Cardiac muscle cell (in vitro differentiated cells and primary cell): ENCODE results near the gene ZNF626. TPM values are rescaled to one million over a fixed set of nuclear protein-coding genes. Genes with fewer than 3 reads are reported as not detected.

Source experiments
- DNase-seq, 2 donors: peaks; one replicate each; pipeline versions ENCODE4 v3.0.0 to v3.0.0-alpha.2; 2010 to 2017; ENCODE audit warnings: low read depth in 1 of 2, low spot score in 1 of 2
- H3K27ac ChIP-seq: fragments of 200-600 bp; sonication (generic); 2 replicates; pipeline ENCODE4 v1.5.1; 2016
- H3K27me3 ChIP-seq: fragments of 200-600 bp; sonication (generic); 2 replicates; pipeline ENCODE4 v1.6.0; 2016; ENCODE audit warnings: control low read depth
- H3K36me3 ChIP-seq: fragments of 200-600 bp; sonication (generic); 2 replicates; pipeline ENCODE4 v1.5.1; 2016; ENCODE audit warnings: control low read depth
- H3K4me1 ChIP-seq: fragments of 200-600 bp; sonication (generic); 2 replicates; pipeline ENCODE4 v1.8.1; 2017; ENCODE audit warnings: low read depth, mild to moderate bottlenecking, mixed run types
- H3K4me3 ChIP-seq: fragments of 200-600 bp; sonication (generic); 2 replicates; pipeline ENCODE4 v1.5.1; 2016; ENCODE audit warnings: mild to moderate bottlenecking
- H3K9me3 ChIP-seq: fragments of 200-600 bp; sonication (generic); 2 replicates; pipeline ENCODE4 v1.5.1; 2017; ENCODE audit warnings: low read depth, mild to moderate bottlenecking, control low read depth
- polyA plus RNA-seq: library from polyadenylated mRNA; unstranded; fragments of >200 nt; fragmentation: Nextera tagmentation; extraction: Ambion mirVana; gene quantifications from 2 replicates; pipeline ENCODE4 v1.2.1, GENCODE V29; 2016
- total RNA-seq: library from RNA; depleted of rRNA; stranded (reverse); fragments of >200 nt; gene quantifications from 2 replicates; pipeline ENCODE4 v1.2.3, GENCODE V29; 2016
- TF ChIP-seq, protein P1 (sequence below): IDR thresholded peaks from 2 replicates; pipeline ENCODE4 v1.5.1; 2012; ENCODE audit warnings: low read depth, mild to moderate bottlenecking, low read length

Gene ZNF626
- total and polyA plus RNA-seq, 2 experiments from 2014 or later: 14.1 to 17.6 TPM

DNA sequence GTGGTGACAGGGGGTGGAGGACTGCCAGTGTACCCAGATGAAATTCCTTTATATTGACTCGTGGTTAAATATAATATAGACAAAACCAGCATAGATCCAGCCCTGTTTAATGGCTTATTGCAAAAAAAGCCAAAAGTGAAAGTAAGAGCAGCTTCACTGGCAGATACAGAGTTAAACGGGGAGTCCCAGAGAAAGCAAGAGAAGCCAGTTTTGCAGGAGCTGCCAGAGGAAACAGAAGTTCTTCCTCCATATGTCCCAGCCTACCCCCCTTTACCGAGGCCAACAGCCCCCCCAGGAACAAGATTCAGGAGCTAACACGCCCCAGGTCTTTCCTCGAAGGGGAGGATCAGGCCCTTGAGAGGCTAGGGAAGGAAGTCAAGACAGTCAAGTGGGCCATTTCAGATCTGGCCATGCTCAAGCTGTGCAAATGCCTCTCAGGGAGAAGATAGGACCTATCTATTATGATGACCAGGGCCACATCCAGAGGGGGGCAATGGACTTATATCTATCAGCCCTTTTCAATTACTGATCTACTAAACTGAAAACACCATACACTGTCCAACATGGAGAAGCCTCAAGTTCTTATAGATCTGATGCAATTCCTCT lies 48.6 kb downstream of the ZNF626 start:
- TF ChIP-seq, protein P1, sequence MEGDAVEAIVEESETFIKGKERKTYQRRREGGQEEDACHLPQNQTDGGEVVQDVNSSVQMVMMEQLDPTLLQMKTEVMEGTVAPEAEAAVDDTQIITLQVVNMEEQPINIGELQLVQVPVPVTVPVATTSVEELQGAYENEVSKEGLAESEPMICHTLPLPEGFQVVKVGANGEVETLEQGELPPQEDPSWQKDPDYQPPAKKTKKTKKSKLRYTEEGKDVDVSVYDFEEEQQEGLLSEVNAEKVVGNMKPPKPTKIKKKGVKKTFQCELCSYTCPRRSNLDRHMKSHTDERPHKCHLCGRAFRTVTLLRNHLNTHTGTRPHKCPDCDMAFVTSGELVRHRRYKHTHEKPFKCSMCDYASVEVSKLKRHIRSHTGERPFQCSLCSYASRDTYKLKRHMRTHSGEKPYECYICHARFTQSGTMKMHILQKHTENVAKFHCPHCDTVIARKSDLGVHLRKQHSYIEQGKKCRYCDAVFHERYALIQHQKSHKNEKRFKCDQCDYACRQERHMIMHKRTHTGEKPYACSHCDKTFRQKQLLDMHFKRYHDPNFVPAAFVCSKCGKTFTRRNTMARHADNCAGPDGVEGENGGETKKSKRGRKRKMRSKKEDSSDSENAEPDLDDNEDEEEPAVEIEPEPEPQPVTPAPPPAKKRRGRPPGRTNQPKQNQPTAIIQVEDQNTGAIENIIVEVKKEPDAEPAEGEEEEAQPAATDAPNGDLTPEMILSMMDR: no peak
- no peaks in the 10 kb centered on the region for H3K36me3 ChIP-seq
- DNase-seq: no peak
- H3K4me3 ChIP-seq: no peak overlapping the region
- H3K27me3 ChIP-seq: no peaks in the 10 kb centered on the region
- no peaks in the 10 kb centered on the region for H3K9me3 ChIP-seq
- H3K27ac ChIP-seq: no peak overlapping the region
- H3K4me1 ChIP-seq: peaks cover 14% of the 10 kb centered on the region

- peaks cover 14% of the 10 kb centered on the region for H3K4me1 ChIP-seq
- no peak overlapping the region for H3K4me3 ChIP-seq
- no peak for DNase-seq
- H3K36me3 ChIP-seq: no peaks in the 10 kb centered on the region
- H3K27me3 ChIP-seq: no peaks in the 10 kb centered on the region
- TF ChIP-seq, protein P1: no peak
- no peaks in the 10 kb centered on the region for H3K9me3 ChIP-seq
- H3K27ac ChIP-seq: no peak overlapping the region
These were observed 49.5 kb downstream of the ZNF626 start for GRCh38 chr19:20611866-20612265.

DNA sequence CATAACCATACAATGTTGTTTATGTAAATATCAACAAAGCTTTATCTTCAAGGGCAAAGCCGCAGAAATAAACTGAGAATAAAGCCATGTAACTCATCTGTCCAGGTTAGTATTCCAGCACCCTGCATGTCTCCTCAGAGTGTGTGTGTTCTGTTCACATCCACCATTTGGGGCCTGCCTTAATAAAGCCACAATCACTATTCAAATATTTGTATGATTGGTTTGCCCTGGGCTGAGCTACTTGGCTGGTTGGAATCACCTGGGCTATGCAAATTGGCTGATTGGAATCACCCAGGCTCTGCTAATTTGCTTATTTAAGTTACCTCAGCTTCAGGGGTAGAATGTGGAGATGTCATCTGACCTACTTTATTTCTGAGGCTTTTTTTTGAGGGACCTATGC lies 53.4 kb downstream of the ZNF626 start:
- no peak overlapping the region for H3K4me3 ChIP-seq
- peaks cover 7% of the 10 kb centered on the region for H3K4me1 ChIP-seq
- no peak for DNase-seq
- H3K36me3 ChIP-seq: no peaks in the 10 kb centered on the region
- TF ChIP-seq, protein P1: no peak
- H3K9me3 ChIP-seq: no peaks in the 10 kb centered on the region
- H3K27me3 ChIP-seq: no peaks in the 10 kb centered on the region
- no peak overlapping the region for H3K27ac ChIP-seq

Other genes with a start within 250 kb of the ZNF626 start
- gene ZNF737, start 95.8 kb downstream of the ZNF626 start, total RNA-seq: 16.3 and 18.7 TPM in 2 replicates
- 14.9 and 15.1 TPM in 2 replicates for gene ZNF737, start 95.8 kb downstream of the ZNF626 start, polyA plus RNA-seq
- gene ZNF66, start 114.7 kb upstream of the ZNF626 start, total RNA-seq: 5.0 and 5.5 TPM in 2 replicates
- gene ZNF66, start 114.7 kb upstream of the ZNF626 start, polyA plus RNA-seq: 2.2 and 5.7 TPM in 2 replicates